Endothelial cell of umbilical vein (primary cell): ENCODE data around the gene SOCS3. TPM values are rescaled to one million over a fixed set of nuclear protein-coding genes. Genes with fewer than 3 reads are reported as not detected.
A peak's percentile ranks its signal among the peaks of the same experiment; 100 is the strongest.

Source experiments
- BruUV-seq: library from RNA; stranded (reverse); fragments of 400-500 nt; replicated peaks from 2 replicates; lab custom pipeline; 2021; lab: Mats Ljungman, UMichigan
- CTCF ChIA-PET: fragments of 300-600, 350-600 bp; sonication (Branson Sonifier 250); formaldehyde crosslinking; loops from one replicate; lab custom pipeline; 2021; ENCODE audit warnings: antibody characterized with exemption, inconsistent platforms; lab: Charles Lee
- POLR2A ChIA-PET: fragments of 300-600, 350-600 bp; sonication (Branson Sonifier 250); formaldehyde crosslinking; loops from one replicate; lab custom pipeline; 2021; ENCODE audit warnings: antibody characterized with exemption, inconsistent platforms; lab: Charles Lee
- DNase-seq: peaks from one replicate; pipeline ENCODE4 v3.0.0-alpha.2; 2011; ENCODE audit warnings: low read depth, low spot score
- FAIRE-seq: peaks from 2 replicates; lab custom pipeline; 2011; peaks lifted over from hg19 to GRCh38; lab: Jason Lieb, UNC
- H2AFZ ChIP-seq: 2 replicates; pipeline ENCODE4 v1.6.0; 2012; ENCODE audit warnings: low read depth, low read length, control low read depth, inconsistent platforms
- H3K27ac ChIP-seq: 2 replicates; pipeline ENCODE4 v1.5.1; 2011; ENCODE audit warnings: low read depth, mild to moderate bottlenecking, control low read depth, low read length, moderate library complexity; ENCODE audit not compliant: insufficient read depth
- H3K27me3 ChIP-seq, 2 experiments: 2 replicates each; pipeline versions ENCODE4 v1.6.0 to v1.6.1; 2011; ENCODE audit warnings: low read length in 2 of 2, mixed read lengths in 1 of 2; ENCODE audit not compliant: control insufficient read depth in 2 of 2, insufficient read depth in 2 of 2
- H3K36me3 ChIP-seq, 2 experiments: 2 replicates in 1 of 2; 3 replicates in 1 of 2; pipeline ENCODE4 v1.5.1; 2011; ENCODE audit warnings: low read length in 2 of 2, mild to moderate bottlenecking in 1 of 2, moderate library complexity in 1 of 2; ENCODE audit not compliant: control insufficient read depth in 2 of 2, insufficient read depth in 2 of 2; ENCODE audit errors: extremely low read depth in 1 of 2
- H3K4me1 ChIP-seq: 3 replicates; pipeline ENCODE4 v1.5.1; 2011; ENCODE audit warnings: mild to moderate bottlenecking, low read length; ENCODE audit not compliant: control insufficient read depth, insufficient read depth; ENCODE audit errors: extremely low read depth
- H3K4me2 ChIP-seq: 2 replicates; pipeline ENCODE4 v1.6.1; 2011; ENCODE audit warnings: low read length, control low read depth, mixed read lengths; ENCODE audit not compliant: insufficient read depth
- H3K4me3 ChIP-seq, 3 experiments: fragments of 200-600 bp in 1 of 3; sonication (generic), shearing (Covaris generic) in 1 of 3; replicated peaks in 1 of 3; 2 replicates each; pipeline ENCODE4 v1.5.1; 2011 to 2016; ENCODE audit warnings: control low read depth in 3 of 3, low read length in 3 of 3, mild to moderate bottlenecking in 2 of 3, inconsistent platforms in 1 of 3, low read depth in 1 of 3, moderate library complexity in 1 of 3; ENCODE audit not compliant: insufficient read depth in 1 of 3
- H3K79me2 ChIP-seq: 2 replicates; pipeline ENCODE4 v1.6.0; 2012; ENCODE audit warnings: low read length, inconsistent platforms; ENCODE audit not compliant: control insufficient read depth, insufficient read depth
- H3K9ac ChIP-seq: replicated peaks from 2 replicates; pipeline ENCODE3; 2011; ENCODE audit warnings: low read length, control low read depth; ENCODE audit not compliant: insufficient read depth; ENCODE audit errors: extremely low read depth
- H3K9me1 ChIP-seq: replicated peaks from 3 replicates; pipeline ENCODE4 v1.6.0; 2011; ENCODE audit warnings: mild to moderate bottlenecking, low read length; ENCODE audit not compliant: control insufficient read depth, insufficient read depth; ENCODE audit errors: extremely low read depth
- H3K9me3 ChIP-seq: replicated peaks from 2 replicates; pipeline ENCODE4 v1.5.1; 2012; ENCODE audit warnings: low read length, inconsistent platforms; ENCODE audit not compliant: control insufficient read depth, insufficient read depth
- H4K20me1 ChIP-seq: replicated peaks from 2 replicates; pipeline ENCODE3; 2011; ENCODE audit warnings: mild to moderate bottlenecking, low read length; ENCODE audit not compliant: control insufficient read depth, insufficient read depth; ENCODE audit errors: extremely low read depth
- CTCF ChIP-seq, 2 donors: IDR thresholded peaks; 1 replicate in 1 of 2; 2 replicates in 1 of 2; pipeline ENCODE4 v1.5.1; 2011; ENCODE audit warnings: low read length in 2 of 2, mild to moderate bottlenecking in 2 of 2, moderate library complexity in 2 of 2, control low read depth in 1 of 2, inconsistent platforms in 1 of 2, low read depth in 1 of 2; ENCODE audit not compliant: insufficient read depth in 1 of 2; ENCODE audit errors: extremely low read depth in 1 of 2
- EZH2 ChIP-seq: IDR thresholded peaks from 2 replicates; pipeline ENCODE4 v1.6.1; 2012; ENCODE audit warnings: borderline replicate concordance, low read depth, mild to moderate bottlenecking, moderate library complexity, low read length, inconsistent platforms; ENCODE audit not compliant: severe bottlenecking
- FOS ChIP-seq: IDR thresholded peaks from 2 replicates; pipeline ENCODE4 v1.6.1; 2011; ENCODE audit warnings: mild to moderate bottlenecking, low read length, moderate library complexity, borderline replicate concordance; ENCODE audit not compliant: insufficient read depth
- GATA2 ChIP-seq: IDR thresholded peaks from 2 replicates; pipeline ENCODE4 v1.7.0; 2011; ENCODE audit warnings: low read depth, mild to moderate bottlenecking, moderate library complexity, mixed read lengths, low read length; ENCODE audit not compliant: insufficient read length, insufficient read depth
- JUN ChIP-seq: IDR thresholded peaks from 2 replicates; pipeline ENCODE4 v1.6.1; 2011; ENCODE audit warnings: borderline replicate concordance, low read depth; ENCODE audit not compliant: insufficient read length, insufficient read depth
- MYC ChIP-seq: IDR thresholded peaks from one replicate; pipeline ENCODE4 v1.6.1; 2011; ENCODE audit warnings: mild to moderate bottlenecking, low read depth, low read length
- POLR2A ChIP-seq: IDR thresholded peaks from 2 replicates; pipeline ENCODE4 v1.6.1; 2012; ENCODE audit warnings: low read depth, mild to moderate bottlenecking, control low read depth, low read length
- POLR2AphosphoS5 ChIP-seq: IDR thresholded peaks from 2 replicates; pipeline ENCODE4 v1.6.1; 2012; ENCODE audit warnings: low read depth, mild to moderate bottlenecking, control low read depth, low read length, moderate library complexity; ENCODE audit not compliant: insufficient read depth
- dilution Hi-C: fragments of 300-500 bp; cut with MboI; formaldehyde crosslinking; loops from one replicate; pipeline ENCODE4 v1.15.0; 2019; ENCODE audit warnings: low sequenced_read_pairs; ENCODE audit not compliant: extremely low pct_ligation_motif_present
- intact Hi-C: fragments of 100-400 bp; cut with micrococcal nuclease; formaldehyde crosslinking; loops from one replicate; pipeline ENCODE4 v1.10.0; 2022
- polyA plus RNA-seq, 4 experiments: library from polyadenylated mRNA; depleted of rRNA in 3 of 4; stranded (reverse) in 3 of 4; unstranded in 1 of 4; fragments of >200 nt; gene quantifications; 2 replicates each; pipeline versions ENCODE4 v1.2.1 to v1.2.3, GENCODE V29; 2011 to 2012; ENCODE audit warnings: missing spikeins in 1 of 4
- total RNA-seq: library from RNA; stranded (reverse); gene quantifications from 2 replicates; pipeline ENCODE4 v1.2.3, GENCODE V29; 2021
- TF ChIP-seq, protein P1 (sequence below): IDR thresholded peaks from 2 replicates; pipeline ENCODE4 v1.6.1; 2011; ENCODE audit not compliant: insufficient read depth, insufficient read length

Gene SOCS3
- total and polyA plus RNA-seq, 2 donors (not counting 3 experiments of a cell fraction or from before 2014, with no cell fraction given), result 6.2 to 14.3 TPM

DNA sequence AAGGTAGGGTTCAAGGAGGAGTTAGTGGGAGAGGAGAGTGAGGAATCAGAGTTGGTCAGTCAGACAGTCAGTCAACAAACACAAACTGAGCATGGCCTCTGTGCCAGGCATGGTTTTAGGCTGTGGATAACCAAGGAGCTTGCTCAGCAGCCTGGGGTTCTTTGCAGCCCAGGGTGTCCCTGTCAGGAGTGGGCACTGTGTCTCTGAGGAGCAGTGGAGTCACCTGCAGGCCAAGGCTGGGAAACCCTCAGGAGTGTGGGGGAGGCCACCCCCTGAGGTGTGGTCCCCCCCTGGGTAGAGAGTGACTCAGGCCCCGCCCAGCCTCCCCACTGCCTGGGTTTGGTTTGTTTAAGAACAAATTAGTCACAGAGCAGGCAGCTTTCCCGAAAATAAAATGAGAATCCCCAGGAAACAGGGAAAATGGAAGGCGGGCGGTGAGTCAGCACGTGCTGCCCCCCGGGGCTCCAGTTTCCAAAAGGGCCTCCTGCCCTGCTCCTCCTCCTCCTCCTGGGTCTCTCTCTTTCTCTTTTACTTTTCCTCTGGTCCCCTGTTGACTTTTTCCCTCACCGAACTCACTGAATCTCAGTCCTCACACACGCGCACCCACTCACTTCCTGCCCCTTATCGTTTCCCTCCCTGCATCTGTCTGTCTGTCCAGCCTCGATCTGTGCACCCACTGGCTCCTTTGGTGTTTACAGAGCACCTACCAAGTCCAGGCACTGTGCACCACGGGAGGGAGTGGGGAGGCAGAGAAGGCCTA, 44.3 kb downstream of the SOCS3 start:
- peaks cover 25% of the 10 kb centered on the region for H3K4me1 ChIP-seq
- H3K4me3 ChIP-seq, result no peak overlapping the region
- no peaks in the 10 kb centered on the region for H3K27me3 ChIP-seq
- H3K27ac ChIP-seq, result peak overlapping the region; percentile 69
- TF ChIP-seq GATA2, result no peak
- TF ChIP-seq, protein P1, sequence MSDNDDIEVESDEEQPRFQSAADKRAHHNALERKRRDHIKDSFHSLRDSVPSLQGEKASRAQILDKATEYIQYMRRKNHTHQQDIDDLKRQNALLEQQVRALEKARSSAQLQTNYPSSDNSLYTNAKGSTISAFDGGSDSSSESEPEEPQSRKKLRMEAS, result peak; percentile 15
- TF ChIP-seq POLR2AphosphoS5, result peak; percentile 64
- peak; percentile 51 for TF ChIP-seq POLR2A
- TF ChIP-seq CTCF (IDR thresholded peaks at IDR 0.05; ENCODE audit: extremely low read depth in 1 of 2, insufficient read depth in 1 of 2, low read depth in 1 of 2, low read length in 2 of 2), result no peak
- TF ChIP-seq JUN, result peak; percentile 34
- TF ChIP-seq EZH2, result no peak
- peak; percentile 93 for TF ChIP-seq FOS
- TF ChIP-seq MYC, result no peak
- CTCF ChIA-PET, result interaction anchor here (0.5 to 3.0 kb wide), 6 partner anchors 9 to 106 kb away, joined by 3 to 16 read pairs (median 6); partner anchors contain the start of gene SOCS3
- H4K20me1 ChIP-seq, result no peaks in the 10 kb centered on the region
- dilution Hi-C loops, result no loop called here
- POLR2A ChIA-PET, result interaction anchor here (0.8 kb wide), 1 partner anchor 44 kb away, joined by 3 read pairs; the partner anchor contains the start of gene SOCS3
- DNase-seq (peak; percentile 76), FAIRE-seq (peak; percentile 92)
- H3K9ac ChIP-seq, result peak overlapping the region; percentile 52
- H3K9me1 ChIP-seq, result no peaks in the 10 kb centered on the region
- no peaks in the 10 kb centered on the region for H3K79me2 ChIP-seq
- peak overlapping the region; percentile 14 for H3K4me2 ChIP-seq
- peak overlapping the region; percentile 55 for H2AFZ ChIP-seq
- H3K36me3 ChIP-seq, result no peaks in the 10 kb centered on the region
- no TSS peak for BruUV-seq
- intact Hi-C loops, result loop anchor here (1.0 kb wide), 2 partner anchors 9 to 45 kb away; partner anchors contain the start of gene SOCS3
- no peaks in the 10 kb centered on the region for H3K9me3 ChIP-seq
